HL-60/S4 (cell line): Measurements from ENCODE around the gene IPO13.

Experiments used
- in situ Hi-C: fragments of 300-500 bp; cut with MboI; formaldehyde crosslinking; loops from 2 replicates; pipeline ENCODE4 v1.14.3; 2022; ENCODE audit warnings: low sequenced_read_pairs

Gene IPO13

GRCh38 chr1:43947061-43947873 lies 517 bp downstream of the IPO13 start:
- in situ Hi-C loops: loop anchor here (25.0 kb wide), 2 partner anchors 410 to 710 kb away; partner anchors contain the start of gene PTPRF

GRCh38 chr1:43947874-43948437 lies 1.2 kb downstream of the IPO13 start:
- in situ Hi-C loops: loop anchor here (25.0 kb wide), 2 partner anchors 411 to 711 kb away; partner anchors contain the start of gene PTPRF

GRCh38 chr1:43949678-43950077 lies 2.9 kb downstream of the IPO13 start:
- in situ Hi-C loops: loop anchor here (25.0 kb wide), 2 partner anchors 412 to 712 kb away; partner anchors contain the start of gene PTPRF

GRCh38 chr1:43951021-43951985 lies 4.6 kb downstream of the IPO13 start:
- in situ Hi-C loops: no loop called here

GRCh38 chr1:43952731-43953346 lies 6.1 kb downstream of the IPO13 start:
- in situ Hi-C loops: no loop called here

GRCh38 chr1:43953361-43953760 lies 6.6 kb downstream of the IPO13 start:
- in situ Hi-C loops: no loop called here

GRCh38 chr1:43954036-43954435 lies 7.3 kb downstream of the IPO13 start:
- in situ Hi-C loops: no loop called here

GRCh38 chr1:43956234-43956633 lies 9.5 kb downstream of the IPO13 start:
- in situ Hi-C loops: no loop called here

- in situ Hi-C loops: no loop called here
These were observed 10.8 kb downstream of the IPO13 start for GRCh38 chr1:43957407-43958040.

- in situ Hi-C loops: no loop called here
These were observed 11.9 kb downstream of the IPO13 start for GRCh38 chr1:43958351-43959255.

- in situ Hi-C loops: no loop called here
These were observed 14.0 kb downstream of the IPO13 start for GRCh38 chr1:43960798-43961197.

- in situ Hi-C loops: no loop called here
These were observed 14.9 kb downstream of the IPO13 start for GRCh38 chr1:43961692-43962091.

- in situ Hi-C loops: no loop called here
These were observed 15.6 kb downstream of the IPO13 start for GRCh38 chr1:43962324-43962723.

GRCh38 chr1:43963006-43963405 lies 16.3 kb downstream of the IPO13 start:
- in situ Hi-C loops: no loop called here

- in situ Hi-C loops: no loop called here
These were observed 17.1 kb downstream of the IPO13 start for GRCh38 chr1:43963890-43964289.

GRCh38 chr1:43965316-43965715 lies 18.6 kb downstream of the IPO13 start:
- in situ Hi-C loops: no loop called here

- in situ Hi-C loops: no loop called here
These were observed 21.7 kb downstream of the IPO13 start for GRCh38 chr1:43968348-43968948.

GRCh38 chr1:43969416-43969745 lies 22.6 kb downstream of the IPO13 start:
- in situ Hi-C loops: no loop called here
